Measurements from ENCODE around the gene CDH10.

CDH10 gene

DNA sequence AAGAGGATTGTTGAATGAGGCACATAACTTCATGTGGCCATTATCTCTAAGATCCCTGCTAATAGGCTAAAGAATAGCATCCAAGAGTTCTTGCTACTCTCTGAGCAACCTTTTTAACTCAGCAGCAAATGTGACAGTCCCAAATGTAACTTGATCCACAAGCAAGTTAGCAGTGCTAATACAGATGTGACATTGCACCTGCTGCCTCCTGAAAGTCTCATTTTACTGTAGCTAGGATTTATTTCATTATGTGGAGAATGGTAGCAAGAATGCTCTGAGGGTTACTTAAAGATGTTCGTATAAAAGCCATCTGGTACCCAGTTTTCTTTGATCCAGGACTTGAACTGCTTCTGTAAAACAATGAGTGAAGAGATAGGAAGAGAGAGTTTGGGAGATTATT is 45.8 kb downstream of the CDH10 start:
- no peak for DNase-seq (ENCODE audit: low read depth)

DNA sequence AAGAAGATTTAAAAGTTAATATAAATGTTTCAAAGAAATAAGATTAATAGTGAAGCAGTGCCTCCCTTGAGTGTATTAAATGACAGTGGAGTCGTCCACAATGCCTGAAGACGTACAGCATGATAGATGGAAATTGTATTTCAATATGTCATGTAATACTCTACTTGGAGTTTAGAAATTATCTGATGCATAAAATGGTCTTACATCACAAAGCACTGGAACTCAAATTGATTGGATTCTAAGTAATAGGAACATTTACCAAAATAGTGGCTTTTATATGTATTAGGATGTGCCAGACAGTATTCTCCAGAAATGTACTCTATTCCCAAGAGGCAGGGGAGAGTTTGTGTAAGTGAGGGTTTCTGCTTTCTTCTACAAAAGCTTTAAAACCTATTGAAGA is 49.4 kb downstream of the CDH10 start:
- DNase-seq (ENCODE audit: low read depth): no peak

DNA sequence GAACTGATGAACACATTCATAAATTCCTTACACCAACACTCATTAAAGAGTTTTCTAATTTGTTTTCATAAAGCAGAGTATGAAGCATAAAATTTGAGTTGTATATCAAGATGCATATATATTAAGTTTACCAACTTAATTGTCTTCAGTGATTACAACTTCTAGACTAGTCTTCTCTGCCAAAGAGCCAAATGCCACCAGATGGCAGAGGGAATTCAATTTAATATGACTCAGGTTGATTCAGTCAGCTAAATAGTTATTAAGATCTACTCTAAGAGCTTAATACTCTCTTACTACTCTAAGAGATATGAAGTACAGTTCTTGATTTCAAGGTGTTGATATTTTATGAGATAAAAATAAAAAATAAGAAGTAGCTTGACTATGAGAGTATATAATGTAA is 53.4 kb downstream of the CDH10 start:
- DNase-seq (ENCODE audit: low read depth): no peak

DNA sequence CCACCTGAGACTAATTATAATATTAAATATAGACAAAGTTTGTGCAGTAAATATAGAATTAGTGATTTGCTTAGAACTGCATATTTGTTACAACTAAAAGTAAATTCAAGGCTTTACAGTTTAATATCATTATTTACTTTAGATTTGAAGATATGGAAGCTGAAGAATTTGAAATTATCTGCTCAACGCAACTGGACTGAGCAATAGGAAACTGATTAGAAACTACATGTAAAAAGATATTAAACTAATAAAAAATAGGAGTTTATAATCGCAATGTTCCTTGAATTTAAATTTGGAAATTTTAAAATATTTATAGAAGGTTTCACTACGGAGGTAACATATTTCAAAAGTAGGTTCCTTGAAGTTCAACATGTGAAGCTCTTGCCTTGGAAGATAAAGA is 55.2 kb downstream of the CDH10 start:
- DNase-seq (ENCODE audit: low read depth): no peak

DNA sequence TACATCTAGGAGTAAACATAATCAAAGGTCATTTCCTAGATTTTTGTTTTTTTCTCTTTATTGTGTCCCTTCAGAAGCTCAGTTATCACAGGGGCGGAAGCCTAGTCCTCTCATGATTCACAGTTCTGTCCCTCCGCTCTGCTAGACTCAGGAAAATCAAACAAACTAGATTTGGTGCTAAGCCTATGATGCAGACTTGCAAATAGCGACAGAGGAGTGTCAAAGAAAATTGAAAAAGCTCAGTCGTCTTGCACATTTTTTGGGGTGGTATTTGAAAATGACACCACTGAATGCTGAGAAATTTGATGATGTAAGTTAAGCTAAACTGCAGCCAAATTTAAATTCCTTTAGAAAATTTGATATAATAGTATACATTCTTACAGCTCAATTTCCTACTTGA is 59.0 kb downstream of the CDH10 start:
- no peak for DNase-seq (ENCODE audit: low read depth)

DNA sequence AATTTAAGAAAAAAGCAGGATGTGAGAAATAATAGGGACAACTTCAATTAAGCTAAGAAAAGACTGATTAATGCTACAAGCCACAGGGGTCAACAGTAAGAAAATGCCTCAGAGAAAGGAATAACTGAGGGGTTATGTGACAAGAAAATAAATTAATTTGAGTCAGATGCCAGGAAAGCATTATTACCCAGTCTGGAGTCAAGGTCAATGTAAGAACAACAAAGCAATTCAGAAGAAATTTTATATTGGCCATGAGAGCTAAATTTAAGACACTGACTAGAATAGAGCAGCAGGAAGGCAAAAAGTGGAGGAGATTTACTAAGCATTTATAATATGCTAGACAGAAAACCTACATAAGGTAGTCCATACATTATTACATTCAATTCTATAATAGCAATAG is 73.5 kb downstream of the CDH10 start:
- no peak for DNase-seq (ENCODE audit: low read depth)

DNA sequence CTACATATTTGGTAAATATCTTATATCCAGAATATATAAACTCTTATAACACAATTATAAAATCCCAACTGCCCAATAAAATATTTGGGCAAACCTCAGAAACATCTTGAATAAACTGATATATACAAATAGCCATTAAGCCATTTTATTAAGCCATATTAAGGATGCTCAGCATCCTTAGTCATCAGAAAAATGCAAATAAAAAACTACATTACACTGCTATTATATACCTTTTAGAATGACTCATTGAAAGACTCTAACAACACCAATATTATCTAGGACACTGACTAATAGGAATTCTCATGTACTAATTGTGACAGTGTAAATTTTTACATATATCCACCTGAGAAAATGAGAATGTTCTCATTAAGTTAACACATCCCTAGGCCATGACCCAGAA is 77.8 kb downstream of the CDH10 start:
- DNase-seq (ENCODE audit: low read depth): no peak

DNA sequence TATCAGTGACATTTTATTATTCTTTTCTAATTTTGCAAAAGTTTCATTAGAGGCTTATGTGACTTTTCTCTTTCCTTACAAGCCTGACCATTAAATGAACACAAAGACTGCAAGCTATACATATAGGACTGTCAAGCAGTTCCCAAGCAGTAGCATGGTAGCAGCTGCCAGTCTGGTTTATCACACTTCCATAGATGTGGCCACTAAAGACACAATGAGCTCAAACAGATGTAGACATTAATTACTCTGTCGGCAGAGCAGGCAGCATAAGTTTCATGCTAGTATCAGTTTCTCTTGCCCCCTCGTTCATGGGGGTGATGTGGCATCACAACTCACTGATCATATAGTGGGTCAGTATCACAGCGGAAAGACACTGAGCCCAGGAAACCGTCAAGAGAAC is 89.5 kb downstream of the CDH10 start:
- DNase-seq (ENCODE audit: low read depth): no peak

DNA sequence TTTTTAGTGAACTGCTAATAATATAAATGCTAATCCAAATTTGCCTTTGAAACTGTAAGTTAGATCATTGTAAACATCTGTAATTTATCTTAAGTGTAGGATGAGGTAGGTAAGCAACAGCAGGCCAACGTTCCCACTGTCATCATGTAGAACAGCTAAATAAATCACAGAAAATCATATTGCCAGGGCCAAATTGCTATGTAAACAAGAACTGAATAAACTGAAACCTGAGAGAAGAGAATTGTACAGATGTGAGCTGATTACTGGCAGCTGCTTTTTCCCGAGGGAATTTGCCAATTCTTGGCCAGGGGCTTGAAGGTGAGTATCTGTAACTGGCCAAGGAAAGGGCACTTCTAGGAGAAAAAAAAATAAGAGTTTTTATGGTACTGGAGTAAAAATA is 97.6 kb downstream of the CDH10 start:
- no peak for DNase-seq (ENCODE audit: low read depth)

DNA sequence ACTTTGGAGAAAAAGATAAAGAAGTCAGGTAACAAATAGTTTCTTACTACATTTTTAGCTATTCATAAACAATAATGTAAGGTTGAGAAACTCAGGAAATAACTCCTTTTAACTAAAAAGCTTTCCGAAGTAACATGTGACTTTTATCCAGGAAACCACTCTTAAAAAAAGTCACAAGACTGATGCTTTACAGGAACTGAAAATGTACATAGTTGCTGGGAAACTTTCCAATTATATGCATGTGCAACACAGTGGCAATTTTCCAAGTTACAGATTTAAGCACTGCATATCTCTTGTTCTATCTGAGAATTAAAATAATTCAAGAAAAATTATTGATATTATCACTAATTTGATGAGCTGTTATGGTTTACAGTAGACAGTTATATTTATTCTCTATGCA is 105.2 kb downstream of the CDH10 start:
- DNase-seq (ENCODE audit: low read depth): no peak

DNA sequence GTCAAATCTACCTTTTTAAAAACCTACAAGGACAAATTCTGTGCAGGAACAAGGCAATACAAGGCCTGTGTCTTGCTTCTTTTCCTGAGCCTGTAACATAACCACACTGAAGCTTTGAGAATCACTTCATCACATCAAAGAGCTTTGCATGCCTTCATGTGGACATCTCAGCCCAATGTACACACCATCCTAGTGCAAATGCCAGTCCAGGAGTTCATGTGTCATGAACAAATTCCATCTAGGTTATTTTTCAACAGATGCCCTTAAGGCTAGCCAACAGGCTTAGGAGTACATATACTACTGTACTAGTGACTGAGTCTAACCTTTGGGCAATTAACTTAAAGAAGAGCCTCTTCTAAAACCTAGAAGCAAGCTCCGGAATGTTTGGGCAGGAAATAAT is 106.4 kb downstream of the CDH10 start:
- no peak for DNase-seq (ENCODE audit: low read depth)

DNA sequence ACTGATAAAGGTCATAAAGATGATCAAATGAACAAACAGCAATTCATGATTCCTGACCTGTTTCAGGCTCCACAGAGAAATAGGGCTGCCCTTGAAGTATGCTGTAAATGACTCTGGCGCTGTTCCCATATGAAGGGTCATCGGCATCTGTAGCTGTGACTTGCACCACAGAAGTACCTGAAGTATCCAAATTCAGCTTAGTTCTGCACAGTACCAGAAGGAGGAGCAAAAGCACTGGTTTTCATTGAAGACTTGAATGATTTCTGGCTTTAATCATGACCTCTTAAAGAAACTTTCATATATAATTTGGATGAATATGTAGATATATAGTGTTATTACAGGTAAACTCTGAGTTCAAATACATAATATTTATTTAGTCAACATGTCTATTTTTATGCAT is 109.1 kb downstream of the CDH10 start:
- no peak for DNase-seq (ENCODE audit: low read depth)

DNA sequence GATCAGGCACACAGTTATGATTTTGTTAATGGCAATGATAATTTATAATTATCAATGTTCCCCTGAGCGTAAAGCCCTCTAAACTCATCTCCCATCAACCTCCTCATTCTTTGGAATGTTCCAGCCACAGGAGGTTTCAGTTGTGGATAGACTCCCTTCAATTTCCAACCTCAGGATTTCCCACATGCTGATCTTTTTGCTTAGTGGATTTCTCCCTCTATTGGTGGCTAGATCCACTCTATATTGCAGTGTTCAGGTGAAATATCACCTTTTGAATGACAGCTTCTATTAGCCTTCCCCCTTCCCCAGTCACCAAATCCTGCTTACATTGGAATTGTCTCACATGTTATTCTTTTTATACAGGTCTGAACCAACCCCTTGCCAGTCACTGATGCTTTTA is 113.9 kb downstream of the CDH10 start:
- no peak for DNase-seq (ENCODE audit: low read depth)

DNA sequence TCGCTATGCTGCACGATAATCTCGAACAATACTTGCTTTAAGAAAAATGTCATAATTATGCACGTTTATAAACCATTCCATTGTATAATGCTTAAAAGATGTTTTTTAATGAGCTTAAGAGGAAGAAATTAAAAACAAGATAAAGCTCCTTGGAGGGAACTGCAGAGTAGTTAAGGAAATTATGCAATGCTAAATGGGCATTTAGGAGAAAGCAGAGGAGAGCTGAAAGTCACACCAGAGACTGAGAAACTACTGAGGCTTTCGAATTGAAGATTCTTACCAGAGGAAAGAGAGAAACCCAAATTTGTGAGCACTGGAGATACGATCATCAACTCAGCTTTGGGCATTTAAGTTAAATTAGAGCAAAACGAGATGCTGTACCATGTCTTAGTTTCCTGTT is 119.4 kb downstream of the CDH10 start:
- no peak for DNase-seq (ENCODE audit: low read depth)

DNA sequence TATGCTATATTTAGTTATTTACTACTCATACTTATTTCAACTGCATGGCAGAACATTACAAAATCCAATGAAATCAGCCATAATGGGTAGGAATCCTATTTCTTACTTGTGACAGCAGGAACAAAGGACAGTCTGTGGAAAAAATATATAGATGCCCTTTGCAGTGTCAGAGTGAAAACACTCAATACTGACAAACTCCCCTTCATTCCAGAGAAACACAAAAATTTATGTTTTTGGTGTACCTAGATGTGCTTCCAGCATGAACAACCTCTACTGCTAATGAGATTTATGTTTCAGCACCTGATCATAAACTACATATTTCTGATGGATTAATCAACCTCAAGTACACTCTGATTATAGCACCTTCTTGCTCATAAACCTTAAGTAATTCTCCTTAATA is 132.4 kb downstream of the CDH10 start:
- DNase-seq (ENCODE audit: low read depth): no peak

DNA sequence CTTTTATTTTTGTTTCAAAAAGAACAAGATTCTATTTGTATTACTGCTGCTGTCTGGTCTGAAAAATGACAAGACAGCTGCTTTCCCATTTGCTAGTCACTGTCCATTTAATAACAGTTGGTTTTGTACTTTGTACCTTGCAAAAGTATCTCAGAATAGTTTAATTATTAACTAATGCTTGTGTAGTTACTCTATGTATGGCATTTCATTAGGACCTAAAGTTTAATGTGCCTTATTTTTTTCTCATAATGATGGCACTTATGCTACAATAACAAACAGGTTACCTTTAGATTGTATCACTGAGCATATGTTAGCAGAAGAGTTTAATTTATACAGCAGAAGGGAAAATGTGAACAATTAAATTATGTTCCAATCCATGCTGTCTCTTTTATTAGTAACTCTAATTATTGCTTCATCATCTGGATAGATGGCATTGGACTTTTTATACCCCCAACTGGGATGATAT is 134.2 kb downstream of the CDH10 start:
- no peak for DNase-seq (ENCODE audit: low read depth)

DNA sequence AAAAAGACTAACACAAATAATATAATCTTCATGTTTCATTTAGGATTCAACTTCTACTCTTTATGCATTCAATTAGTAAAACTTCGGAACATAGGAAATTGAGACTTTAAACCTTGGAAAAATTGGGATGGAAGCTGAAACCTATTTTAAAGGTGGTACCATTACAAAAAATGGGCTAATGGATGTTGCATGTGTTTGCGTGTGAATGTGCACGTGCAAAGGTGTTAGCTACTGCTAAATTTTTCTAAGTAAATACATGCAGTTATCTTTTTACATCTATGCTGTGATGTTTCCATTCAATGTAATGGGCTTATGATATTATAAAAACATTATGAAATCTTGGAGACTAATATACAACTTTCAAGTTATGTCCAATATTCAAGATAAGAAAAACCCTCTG is 134.8 kb downstream of the CDH10 start:
- no peak for DNase-seq (ENCODE audit: low read depth)

DNA sequence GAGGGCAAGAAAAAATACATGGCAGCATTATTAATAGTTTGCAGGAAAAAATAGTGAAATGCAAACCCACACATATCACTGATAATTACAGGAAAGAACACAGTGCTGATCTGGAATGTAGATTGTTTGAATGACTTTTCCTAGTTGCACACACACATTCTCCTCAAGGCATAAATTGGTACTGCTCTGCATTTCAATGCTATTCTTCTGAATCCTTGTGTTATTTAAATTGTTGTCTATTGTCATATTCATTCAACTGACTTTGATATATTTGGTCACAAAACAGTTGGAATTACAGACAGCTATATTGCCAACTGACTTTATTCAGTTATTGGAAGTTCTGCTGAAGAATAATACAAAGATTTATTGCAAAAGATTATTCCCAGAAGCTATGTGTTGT is 139.5 kb downstream of the CDH10 start:
- no peak for DNase-seq (ENCODE audit: low read depth)

DNA sequence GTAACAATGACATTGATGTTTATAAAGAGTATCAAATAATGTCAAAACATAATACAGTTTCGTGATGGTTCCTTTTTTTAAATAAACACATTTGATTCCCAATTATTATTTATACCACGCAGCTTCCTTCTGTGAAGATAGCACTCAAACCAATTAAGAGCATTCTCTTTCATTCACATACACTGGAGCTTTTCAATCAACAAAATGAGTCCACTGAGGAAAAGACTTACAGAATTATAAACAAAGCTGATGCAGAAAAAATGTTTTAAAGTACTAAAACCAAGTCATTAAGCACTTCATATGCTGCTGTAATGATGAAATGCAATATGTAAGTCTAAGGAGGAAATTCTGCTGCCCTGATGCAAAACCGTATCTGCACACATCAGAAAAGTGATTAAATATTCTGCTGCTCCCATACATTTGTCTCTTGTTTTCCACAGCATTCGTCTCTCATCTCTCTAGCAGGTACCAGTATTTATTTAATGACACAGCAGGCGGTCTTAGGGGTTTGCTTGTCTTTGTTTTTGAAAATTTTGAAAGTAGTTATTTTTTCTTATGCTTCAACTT is 147.1 kb downstream of the CDH10 start:
- no peak for DNase-seq (ENCODE audit: low read depth)

DNA sequence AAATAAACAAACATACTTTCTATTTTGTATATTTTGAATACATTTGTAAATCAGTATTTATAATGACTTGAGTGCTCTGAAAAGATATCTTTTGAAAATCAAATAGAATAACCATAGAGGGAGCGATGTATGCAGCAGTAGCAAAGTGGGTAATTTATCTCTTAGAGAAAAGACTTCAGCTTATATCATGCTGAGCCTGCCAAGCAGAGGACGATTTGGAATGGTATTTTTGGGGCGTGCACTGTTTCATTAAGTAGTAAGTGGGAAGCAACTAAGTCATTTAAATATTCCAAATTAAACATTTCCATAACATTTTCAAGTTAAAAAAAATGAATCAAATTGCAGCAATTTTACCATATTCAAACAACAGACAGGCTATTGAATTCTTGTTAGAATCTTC is 147.6 kb downstream of the CDH10 start:
- DNase-seq (ENCODE audit: low read depth): no peak

DNA sequence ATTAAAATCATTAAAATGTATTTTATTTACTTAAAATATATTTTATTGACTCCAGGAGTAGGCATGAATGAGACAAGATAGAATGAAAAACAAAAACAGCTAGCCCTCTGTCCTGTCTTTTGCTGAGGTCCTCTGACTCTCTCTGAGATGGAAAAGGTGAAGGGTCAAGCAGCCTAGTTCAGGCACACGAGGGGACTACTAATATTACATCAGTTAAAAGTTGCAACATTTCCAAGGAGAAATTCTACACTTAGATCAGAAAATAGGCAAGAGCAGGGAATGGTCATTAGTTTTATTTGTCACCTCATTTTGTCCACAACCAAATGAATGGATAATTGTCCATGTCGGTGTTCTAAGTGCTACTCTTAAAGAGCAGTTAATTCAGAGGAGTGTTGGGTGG is 148.5 kb downstream of the CDH10 start:
- DNase-seq (ENCODE audit: low read depth): no peak

DNA sequence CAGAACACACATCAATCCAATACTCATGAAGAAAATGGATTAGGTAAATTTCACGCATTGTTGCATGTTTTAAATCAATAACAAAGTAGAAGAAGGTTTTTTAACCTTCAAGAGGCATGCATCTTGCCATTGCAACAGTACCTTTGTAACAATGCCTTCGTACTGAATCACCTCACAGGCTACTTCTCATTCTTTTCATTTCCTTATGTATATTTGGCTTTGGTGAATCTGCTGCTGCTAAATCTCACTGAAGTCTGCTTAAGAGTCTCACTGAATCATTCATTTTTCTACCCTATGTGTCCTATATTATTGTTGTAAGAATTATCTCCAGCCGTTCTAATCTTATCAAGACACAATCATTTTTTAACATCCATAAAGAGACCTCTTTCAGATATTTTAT is 152.5 kb downstream of the CDH10 start:
- DNase-seq (ENCODE audit: low read depth): no peak

DNA sequence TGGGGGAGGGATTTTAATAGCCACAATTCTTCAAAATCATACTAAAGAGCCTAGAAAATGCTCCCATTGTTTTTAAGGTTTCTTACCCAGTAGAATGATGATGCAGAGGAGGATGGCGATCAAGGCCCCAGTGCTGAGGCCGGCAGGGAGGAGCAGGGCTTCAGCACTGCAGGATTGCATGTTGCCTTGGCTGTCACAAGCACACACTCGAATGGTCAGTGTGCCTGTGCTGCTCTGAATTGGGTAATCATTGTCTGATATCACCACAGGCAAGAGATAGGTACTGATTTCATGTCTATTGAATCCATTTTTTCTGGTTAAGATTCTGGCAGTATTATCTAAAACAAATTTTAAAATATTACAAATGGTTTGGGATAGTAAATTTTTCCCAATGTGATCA is 153.3 kb downstream of the CDH10 start:
- DNase-seq (ENCODE audit: low read depth): no peak

DNA sequence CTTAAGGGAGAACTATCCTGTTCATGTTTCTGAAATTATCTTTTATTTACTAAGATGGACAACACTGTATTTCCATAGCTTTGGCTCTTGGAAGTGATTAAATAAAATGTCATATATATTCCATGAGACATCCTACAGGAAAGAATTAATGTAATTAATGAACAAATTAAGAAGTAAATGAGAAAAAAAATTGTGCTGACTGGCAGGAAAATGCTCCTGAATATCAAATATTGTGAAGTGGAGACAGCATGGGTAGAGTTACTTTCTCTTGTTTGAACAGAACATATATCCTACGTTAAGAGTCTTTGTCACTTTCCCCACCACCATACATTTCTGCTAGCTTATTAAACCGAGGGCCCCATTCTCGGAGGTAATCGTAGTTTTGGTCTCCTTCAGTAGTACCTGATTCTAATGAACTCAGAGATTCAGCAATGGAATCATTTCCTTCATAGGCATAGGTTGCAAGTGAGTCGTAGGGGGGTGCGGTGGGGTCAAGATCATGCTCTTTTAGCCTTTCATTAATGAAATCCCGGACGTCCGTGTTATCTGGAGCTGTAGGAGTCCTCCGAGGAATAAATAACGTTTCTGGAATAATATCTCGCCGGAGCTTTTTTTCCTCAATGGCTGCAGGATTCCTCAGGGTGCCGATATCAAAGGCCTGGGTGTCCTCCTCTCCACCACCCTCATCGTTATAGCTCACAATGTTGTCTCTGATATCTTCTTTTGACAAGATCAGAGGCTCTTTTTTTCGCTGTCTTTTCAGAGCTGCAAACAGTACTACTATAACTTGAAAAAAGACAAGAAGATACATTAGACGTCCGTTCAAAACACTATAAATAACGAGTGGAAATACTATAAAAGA is 157.2 kb downstream of the CDH10 start:
- no peak for DNase-seq (ENCODE audit: low read depth)
